GM12892 (cell line): ENCODE measurements around the gene REM1. TPM values are rescaled to one million over a fixed set of nuclear protein-coding genes. Genes with fewer than 3 reads are reported as not detected.
"Not testable (repeated sequence)": the region's sequence is repeated elsewhere in the genome, so short reads cannot be mapped to it uniquely, and the experiment has no call there.

Source experiments
- DNase-seq: peaks from one replicate; pipeline ENCODE4 v3.0.0; 2011; ENCODE audit not compliant: insufficient read length
- FAIRE-seq: peaks from 2 replicates; lab custom pipeline; 2011; peaks lifted over from hg19 to GRCh38; lab: Jason Lieb, UNC
- POLR2A ChIP-seq: IDR thresholded peaks from 2 replicates; pipeline ENCODE4 v1.6.1; 2011; ENCODE audit warnings: low read depth, low read length, control low read depth
- POLR2AphosphoS5 ChIP-seq: IDR thresholded peaks from 2 replicates; pipeline ENCODE4 v1.6.1; 2011; ENCODE audit warnings: low read depth, low read length, control low read depth
- TAF1 ChIP-seq: IDR thresholded peaks from 2 replicates; pipeline ENCODE4 v1.6.1; 2011; ENCODE audit warnings: low read depth, mild to moderate bottlenecking, control low read depth, low read length, borderline replicate concordance
- polyA plus RNA-seq: library from polyadenylated mRNA; unstranded; fragments of >200 nt; gene quantifications from one replicate; pipeline ENCODE4 v1.2.1, GENCODE V29; 2012; ENCODE audit warnings: missing spikeins, inconsistent platforms; ENCODE audit not compliant: missing spikeins

The REM1 gene, protein sequence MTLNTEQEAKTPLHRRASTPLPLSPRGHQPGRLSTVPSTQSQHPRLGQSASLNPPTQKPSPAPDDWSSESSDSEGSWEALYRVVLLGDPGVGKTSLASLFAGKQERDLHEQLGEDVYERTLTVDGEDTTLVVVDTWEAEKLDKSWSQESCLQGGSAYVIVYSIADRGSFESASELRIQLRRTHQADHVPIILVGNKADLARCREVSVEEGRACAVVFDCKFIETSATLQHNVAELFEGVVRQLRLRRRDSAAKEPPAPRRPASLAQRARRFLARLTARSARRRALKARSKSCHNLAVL
- polyA plus RNA-seq: not detected

DNA sequence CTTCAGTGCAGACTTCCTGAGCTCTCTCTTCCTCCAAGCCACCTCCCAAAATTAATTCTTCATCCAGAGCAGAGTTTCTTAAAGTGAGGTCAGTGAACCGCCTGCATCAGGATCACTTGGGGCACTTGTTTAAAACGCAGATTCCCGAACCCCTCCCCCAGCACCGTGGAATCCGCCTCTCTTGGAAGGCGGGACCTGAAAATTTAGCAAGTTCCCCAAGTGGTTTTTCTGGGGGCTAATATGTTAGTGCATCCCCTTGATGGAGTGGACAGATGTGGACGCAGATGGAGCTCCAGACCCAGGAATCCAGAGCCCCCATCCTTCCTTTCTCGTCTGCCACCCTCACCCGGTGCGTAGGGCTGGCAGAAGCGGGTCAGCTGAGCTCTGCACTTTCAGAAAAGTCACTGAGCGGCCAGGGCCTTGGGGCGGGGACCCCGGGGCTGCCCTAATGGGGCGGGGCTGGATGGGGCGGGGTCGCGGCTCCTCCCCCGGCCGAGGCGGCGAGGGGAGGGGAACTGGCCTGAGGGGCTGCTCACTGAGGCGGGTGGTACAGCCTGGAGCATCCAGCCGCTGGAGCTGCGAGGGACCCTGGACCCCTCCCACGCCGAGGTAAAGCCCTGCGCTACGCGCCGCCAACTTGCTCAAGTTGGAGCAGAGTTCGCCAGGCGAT is at the start of gene REM1, which contains the start of gene DEFB124:
Gene REM1, plus strand, starts transcription at position 531 of the 670 bp plus-strand sequence. CDS start 1,158 bp downstream, outside the sequence.
Gene DEFB124, minus strand, starts transcription at position 370 of the 670 bp plus-strand sequence. CDS start 2,114 bp downstream, outside the sequence.
- FAIRE-seq: no peak
- no peak for DNase-seq
- TF ChIP-seq TAF1: no peak
- TF ChIP-seq POLR2A: no peak
- no peak for TF ChIP-seq POLR2AphosphoS5

DNA sequence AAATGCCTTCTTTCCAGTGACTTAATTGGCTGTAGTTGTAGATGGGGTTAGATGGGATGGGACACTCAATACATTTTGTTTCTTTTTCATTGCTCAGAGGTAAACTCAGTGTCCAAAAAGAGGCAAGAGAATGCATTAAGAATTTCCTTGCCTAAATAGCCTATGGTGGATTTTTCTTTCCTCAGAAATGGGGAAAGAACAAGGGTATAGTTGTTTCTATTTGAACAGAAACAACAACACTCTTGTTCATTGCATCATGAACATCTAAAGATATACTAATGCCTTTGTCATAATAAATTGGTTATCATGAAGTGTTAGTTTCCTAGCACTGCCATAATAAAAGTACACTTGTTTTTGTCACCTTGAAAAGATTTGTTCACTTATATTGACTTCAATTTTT is 49.3 kb upstream of the REM1 start:
- TF ChIP-seq POLR2A (no peak), TAF1 (no peak), POLR2AphosphoS5 (no peak)
- FAIRE-seq: no peak
- no peak for DNase-seq

DNA sequence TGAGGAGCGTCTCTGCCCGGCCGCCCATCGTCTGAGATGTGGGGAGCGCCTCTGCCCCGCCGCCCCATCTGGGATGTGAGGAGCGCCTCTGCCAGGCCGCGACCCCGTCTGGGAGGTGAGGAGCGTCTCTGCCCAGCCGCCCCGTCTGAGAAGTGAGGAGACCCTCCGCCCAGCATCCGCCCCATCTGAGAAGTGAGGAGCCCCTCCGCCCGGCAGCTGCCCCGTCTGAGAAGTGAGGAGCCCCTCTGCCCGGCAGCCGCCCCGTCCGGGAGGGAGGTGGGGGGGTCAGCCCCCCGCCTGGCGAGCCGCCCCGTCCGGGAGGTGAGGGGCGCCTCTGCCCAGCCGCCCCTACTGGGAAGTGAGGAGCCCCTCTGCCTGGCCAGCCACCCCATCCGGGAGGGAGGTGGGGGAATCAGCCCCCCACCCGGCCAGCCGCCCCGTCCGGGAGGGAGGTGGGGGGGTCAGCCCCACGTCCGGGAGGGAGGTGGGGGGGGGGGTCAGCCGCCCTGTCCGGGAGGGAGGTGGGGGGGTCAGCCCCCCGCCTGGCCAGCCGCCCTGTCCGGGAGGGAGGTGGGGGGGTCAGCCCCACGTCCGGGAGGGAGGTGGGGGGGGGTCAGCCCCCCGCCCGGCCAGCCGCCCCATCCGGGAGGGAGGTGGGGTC is 48.1 kb upstream of the REM1 start:
- DNase-seq, FAIRE-seq: not testable (repeated sequence)

DNA sequence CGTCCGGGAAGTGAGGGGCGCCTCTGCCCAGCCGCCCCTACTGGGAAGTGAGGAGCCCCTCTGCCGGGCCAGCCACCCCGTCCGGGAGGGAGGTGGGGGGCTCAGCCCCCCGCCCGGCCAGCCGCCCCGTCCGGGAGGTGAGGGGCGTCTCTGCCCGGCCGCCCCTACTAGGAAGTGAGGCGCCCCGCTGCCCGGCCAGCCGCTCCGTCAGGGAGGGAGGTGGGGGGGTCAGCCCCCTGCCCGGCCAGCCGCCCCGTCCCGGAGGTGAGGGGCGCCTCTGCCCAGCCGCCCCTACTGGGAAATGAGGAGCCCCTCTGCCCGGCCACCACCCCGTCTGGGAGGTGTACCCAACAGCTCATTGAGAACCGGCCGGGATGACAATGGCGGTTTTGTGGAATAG is 47.5 kb upstream of the REM1 start:
- not testable (repeated sequence) for FAIRE-seq, DNase-seq

DNA sequence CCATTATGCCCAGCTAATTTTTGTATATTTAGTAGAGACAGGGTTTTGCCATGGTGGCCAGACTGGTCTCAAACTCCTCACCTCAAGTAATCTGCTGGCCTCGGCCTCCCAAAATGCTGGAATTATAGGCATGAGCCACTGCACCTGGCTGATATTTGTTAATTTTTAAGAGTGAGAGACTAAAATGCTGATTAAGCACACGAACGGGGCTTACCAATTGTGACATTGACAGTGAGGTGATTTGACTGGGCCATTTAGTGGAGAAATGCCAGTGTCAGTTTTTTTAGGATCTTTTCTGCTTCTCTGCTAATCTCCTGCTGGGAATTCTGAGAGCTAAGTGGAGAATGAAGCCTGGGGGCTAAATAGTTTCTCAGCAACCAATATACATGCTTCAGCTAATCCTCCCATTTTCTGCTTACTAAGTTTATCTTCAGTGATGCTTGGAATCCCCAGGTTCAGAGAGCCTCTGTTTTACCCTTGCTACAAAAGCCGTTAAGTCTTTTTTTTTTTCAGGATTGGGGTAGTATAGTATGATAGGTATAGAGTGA is 44.4 kb upstream of the REM1 start:
- no peak for FAIRE-seq
- DNase-seq: no peak
- no peak for TF ChIP-seq POLR2AphosphoS5
- no peak for TF ChIP-seq TAF1
- TF ChIP-seq POLR2A: no peak

DNA sequence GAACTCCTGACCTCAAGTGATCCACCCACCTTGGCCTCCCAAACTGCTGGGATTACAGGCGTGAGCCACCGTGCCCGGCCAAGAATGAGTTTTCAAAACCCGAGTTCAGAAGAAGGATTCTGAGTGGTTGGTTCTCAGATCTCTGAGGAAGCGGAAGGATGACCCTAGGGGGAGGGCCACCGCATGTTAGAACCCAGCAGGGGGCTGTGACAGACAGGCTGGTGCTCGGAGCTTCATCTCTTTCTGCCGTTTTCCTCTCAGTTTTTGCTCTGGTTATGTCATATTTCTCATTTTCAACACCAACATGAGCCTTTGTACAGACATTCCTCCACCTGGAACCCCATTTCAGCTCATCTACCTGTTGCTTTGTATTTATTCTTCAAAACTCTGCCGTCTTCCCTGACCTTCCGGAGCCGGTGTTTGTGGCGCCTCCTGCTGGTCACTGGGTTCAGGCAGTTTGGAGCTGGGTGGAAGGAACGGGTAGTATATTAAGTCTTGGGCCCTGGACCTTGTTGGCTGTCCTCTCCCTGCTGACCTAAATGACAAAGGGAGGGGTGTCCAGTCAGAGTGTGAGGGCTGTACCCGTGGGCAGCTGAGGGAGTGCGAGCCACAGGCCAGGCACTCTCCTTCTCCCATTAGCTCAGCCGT is 35.0 kb upstream of the REM1 start, which contains the start of gene DEFB123:
Gene DEFB123, plus strand, starts transcription at position 621 of the 648 bp plus-strand sequence. CDS start 67 bp downstream, outside the sequence.
- DNase-seq: no peak
- no peak for FAIRE-seq
- no peak for TF ChIP-seq POLR2A
- no peak for TF ChIP-seq POLR2AphosphoS5
- no peak for TF ChIP-seq TAF1

DNA sequence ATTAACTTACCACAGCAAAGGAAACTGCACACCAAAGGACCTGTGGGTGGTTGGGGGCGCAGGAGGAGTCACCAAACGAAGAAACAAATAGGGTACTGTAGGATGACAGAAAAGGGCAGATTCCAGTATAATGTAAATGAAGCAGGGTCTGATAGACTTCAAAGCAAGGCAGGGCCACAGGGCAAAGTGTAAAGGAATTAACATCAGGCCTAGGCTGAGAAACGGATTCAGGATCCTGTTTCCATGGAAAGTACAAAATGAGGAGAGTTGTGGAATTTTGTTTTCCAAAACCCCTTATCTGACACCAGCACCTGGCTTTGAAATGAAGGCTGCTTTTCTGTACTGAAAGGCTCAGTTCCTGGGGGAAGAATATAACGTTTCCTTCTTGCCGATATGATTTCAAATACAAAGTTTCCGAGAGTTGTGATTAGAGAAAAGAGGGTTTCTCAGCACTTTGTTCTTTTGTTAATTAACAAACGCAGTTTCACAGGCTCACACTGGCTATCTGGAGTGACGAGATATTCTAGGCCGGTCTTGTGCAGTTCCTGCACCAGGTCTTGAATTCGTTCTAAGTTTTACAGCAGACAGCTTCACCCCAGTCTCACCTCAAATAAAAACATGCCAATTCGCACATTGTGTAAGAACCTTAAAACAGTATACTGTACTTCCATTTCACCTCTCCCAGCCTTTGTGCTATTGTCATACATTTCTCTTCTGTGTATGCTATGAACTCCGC is 28.8 kb upstream of the REM1 start:
- DNase-seq (no peak), FAIRE-seq (no peak)
- TF ChIP-seq POLR2AphosphoS5 (no peak), POLR2A (no peak), TAF1 (no peak)

DNA sequence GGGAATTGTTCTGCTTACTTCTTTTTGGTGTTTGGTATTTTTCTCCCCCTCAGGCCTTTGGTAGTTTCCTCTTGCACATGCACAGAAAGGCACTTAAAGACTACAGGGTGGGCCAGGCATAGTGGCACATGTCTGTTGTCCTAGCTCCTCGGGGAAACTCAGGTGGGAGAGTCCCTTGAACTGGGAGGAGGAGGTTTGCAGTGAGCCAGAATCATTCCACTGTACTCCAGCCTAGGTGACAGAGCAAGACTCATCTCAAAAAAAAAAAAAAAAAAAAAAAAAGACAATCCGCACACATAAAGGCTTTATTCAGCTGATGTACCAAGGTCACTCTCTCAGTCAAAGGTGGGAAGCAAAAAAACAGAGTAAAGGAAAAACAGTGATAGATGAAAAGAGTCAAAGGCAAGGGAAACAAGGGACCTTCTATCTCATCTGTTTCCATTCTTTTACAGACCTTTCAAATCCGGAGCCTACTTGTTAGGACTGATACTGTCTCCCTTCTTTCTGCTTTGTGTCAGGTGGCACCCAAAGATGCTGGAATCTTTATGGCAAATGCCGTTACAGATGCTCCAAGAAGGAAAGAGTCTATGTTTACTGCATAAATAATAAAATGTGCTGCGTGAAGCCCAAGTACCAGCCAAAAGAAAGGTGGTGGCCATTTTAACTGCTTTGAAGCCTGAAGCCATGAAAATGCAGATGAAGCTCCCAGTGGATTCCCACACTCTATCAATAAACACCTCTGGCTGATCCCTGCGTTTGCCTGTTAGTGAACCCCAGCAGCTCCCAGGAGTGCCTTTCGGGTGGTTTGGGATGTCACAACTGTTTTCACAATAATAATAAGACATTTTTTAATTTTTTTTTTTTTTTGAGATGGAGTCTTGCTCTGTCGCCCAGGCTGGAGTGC is 25.3 kb upstream of the REM1 start:
- TF ChIP-seq POLR2AphosphoS5 (no peak), TAF1 (no peak), POLR2A (no peak)
- FAIRE-seq (no peak), DNase-seq (no peak)

DNA sequence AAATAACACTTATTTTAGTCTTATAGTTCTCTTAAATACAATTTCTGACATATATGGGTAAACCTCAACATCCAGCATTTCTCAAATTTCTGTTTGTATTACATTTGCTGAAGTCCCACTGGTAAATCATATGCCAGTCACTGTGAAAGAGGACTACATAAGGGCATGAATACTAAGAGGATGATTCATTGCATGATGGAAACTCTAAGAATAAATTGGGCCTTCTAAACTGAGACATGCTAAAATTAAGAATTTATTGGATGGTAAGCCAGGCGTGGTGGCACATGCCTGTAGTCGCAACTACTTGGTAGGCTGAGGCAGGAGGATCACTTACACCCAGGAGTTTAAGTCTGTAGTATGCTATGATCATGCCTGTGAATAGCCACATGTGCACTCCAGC is 22.5 kb upstream of the REM1 start:
- DNase-seq (no peak), FAIRE-seq (no peak)
- TF ChIP-seq POLR2A (no peak), POLR2AphosphoS5 (no peak), TAF1 (no peak)

DNA sequence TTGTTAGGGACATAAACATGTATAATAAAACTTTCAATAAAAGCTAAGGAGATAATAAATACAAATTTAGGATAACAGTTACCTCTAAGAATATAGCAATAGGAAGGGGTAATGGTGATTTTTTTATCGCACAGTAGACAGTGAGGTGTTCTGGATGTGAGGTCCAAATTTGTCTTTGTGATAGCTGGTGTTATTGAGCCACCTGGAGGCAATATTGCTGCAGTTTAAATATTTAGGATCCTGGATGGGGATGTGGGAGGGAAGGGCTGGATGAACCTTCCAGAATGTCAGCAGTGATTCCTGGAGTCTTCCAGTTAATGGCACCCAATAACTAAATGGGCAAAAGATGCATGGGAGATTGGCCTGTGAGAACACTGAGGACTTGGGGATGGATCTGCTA is 20.7 kb upstream of the REM1 start:
- FAIRE-seq (no peak), DNase-seq (no peak)
- TF ChIP-seq POLR2AphosphoS5: no peak
- TF ChIP-seq POLR2A: no peak
- no peak for TF ChIP-seq TAF1

DNA sequence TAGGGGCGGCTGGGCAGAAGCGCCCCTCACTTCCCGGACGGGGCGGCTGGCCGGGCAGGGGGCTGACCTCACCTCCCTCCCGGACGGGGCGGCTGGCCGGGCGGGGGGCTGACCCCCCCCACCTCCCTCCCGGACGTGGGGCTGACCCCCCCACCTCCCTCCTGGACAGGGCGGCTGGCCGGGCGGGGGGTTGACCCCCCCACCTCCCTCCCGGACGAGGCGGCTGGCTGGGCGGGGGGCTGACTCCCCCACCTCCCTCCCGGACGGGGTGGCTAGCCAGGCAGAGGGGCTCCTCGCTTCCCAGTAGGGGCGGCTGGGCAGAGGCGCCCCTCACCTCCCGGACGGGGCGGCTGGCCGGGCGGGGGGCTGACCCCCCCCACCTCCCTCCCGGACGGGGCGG is 4.1 kb upstream of the REM1 start:
- not testable (repeated sequence) for DNase-seq, FAIRE-seq
